ENCODE data around the gene SMYD3. TPM values are rescaled to one million over a fixed set of nuclear protein-coding genes. Genes with fewer than 3 reads are reported as not detected.

Gene SMYD3
- total RNA-seq, 3 donors from 2014 or later (not counting 1 experiment from before 2014, with no cell fraction given) = 43.6 to 48.0 (median 46.1) TPM

GRCh38 chr1:246169486-246169885 is 337.6 kb downstream of the SMYD3 start:
- ATAC-seq (no peak), DNase-seq (no peak)
- Histone ChIP-seq H3K27me3 (ENCODE audit: control insufficient read depth, insufficient read depth, low read length) (no peaks in the 10 kb centered on the region), H3K4me3 (ENCODE audit: low read length) (no peak overlapping the region), H3K9me3 (ENCODE audit: control insufficient read depth, insufficient read depth, low read length) (no peaks in the 10 kb centered on the region), H3K4me1 (ENCODE audit: control insufficient read depth, insufficient read depth, low read length) (no peaks in the 10 kb centered on the region), H3K36me3 (ENCODE audit: control insufficient read depth, insufficient read depth, low read length) (no peaks in the 10 kb centered on the region), H3K27ac (ENCODE audit: low read length) (no peak overlapping the region)
- WGBS (ENCODE audit: insufficient coverage) = 94% methylated on average over 8 of the region's 8 CpGs
- H3K4me3 Mint-ChIP-seq = no peak overlapping the region
- no peaks in the 10 kb centered on the region for H3K36me3 Mint-ChIP-seq
- H3K27me3 Mint-ChIP-seq (ENCODE audit: low read depth in 2 of 2) = no peaks in the 10 kb centered on the region
- TF ChIP-seq CTCF (IDR thresholded peaks at IDR 0.05) = no peak
- no peaks in the 10 kb centered on the region for H3K4me1 Mint-ChIP-seq
- no peaks in the 10 kb centered on the region for H3K9me3 Mint-ChIP-seq
- no peak overlapping the region for H3K27ac Mint-ChIP-seq
- intact Hi-C loops (cut with micrococcal nuclease) = no loop called here

- no peaks in the 10 kb centered on the region for H3K36me3 ChIP-seq (ENCODE audit: control insufficient read depth, insufficient read depth, low read length)
- Mint-ChIP-seq H3K4me1 (no peaks in the 10 kb centered on the region), H3K4me3 (no peak overlapping the region), H3K9me3 (no peaks in the 10 kb centered on the region), H3K27ac (no peak overlapping the region), H3K36me3 (no peaks in the 10 kb centered on the region), H3K27me3 (ENCODE audit: low read depth in 2 of 2) (no peaks in the 10 kb centered on the region)
- H3K27ac ChIP-seq (ENCODE audit: low read length) = no peak overlapping the region
- no peaks in the 10 kb centered on the region for H3K4me1 ChIP-seq (ENCODE audit: control insufficient read depth, insufficient read depth, low read length)
- ATAC-seq = no peak
- H3K9me3 ChIP-seq (ENCODE audit: control insufficient read depth, insufficient read depth, low read length) = no peaks in the 10 kb centered on the region
- 71% methylated on average over 4 of the region's 5 CpGs for WGBS (ENCODE audit: insufficient coverage)
- intact Hi-C loops (cut with micrococcal nuclease) = no loop called here
- H3K27me3 ChIP-seq (ENCODE audit: control insufficient read depth, insufficient read depth, low read length) = no peaks in the 10 kb centered on the region
- DNase-seq = no peak
- TF ChIP-seq CTCF (IDR thresholded peaks at IDR 0.05) = no peak
- H3K4me3 ChIP-seq (ENCODE audit: low read length) = no peak overlapping the region
Measured at GRCh38 chr1:246169019-246169418, 338.1 kb downstream of the SMYD3 start.

GRCh38 chr1:246166841-246167240 is 340.2 kb downstream of the SMYD3 start:
- no peaks in the 10 kb centered on the region for H3K36me3 ChIP-seq (ENCODE audit: control insufficient read depth, insufficient read depth, low read length)
- ATAC-seq = no peak
- no peak overlapping the region for H3K4me3 Mint-ChIP-seq
- H3K4me1 ChIP-seq (ENCODE audit: control insufficient read depth, insufficient read depth, low read length) = no peaks in the 10 kb centered on the region
- no peaks in the 10 kb centered on the region for H3K4me1 Mint-ChIP-seq
- no peaks in the 10 kb centered on the region for H3K27me3 ChIP-seq (ENCODE audit: control insufficient read depth, insufficient read depth, low read length)
- H3K27ac Mint-ChIP-seq = no peak overlapping the region
- H3K27ac ChIP-seq (ENCODE audit: low read length) = no peak overlapping the region
- no peaks in the 10 kb centered on the region for H3K27me3 Mint-ChIP-seq (ENCODE audit: low read depth in 2 of 2)
- no peaks in the 10 kb centered on the region for H3K9me3 Mint-ChIP-seq
- 93% methylated on average over 9 of the region's 11 CpGs for WGBS (ENCODE audit: insufficient coverage)
- intact Hi-C loops (cut with micrococcal nuclease) = no loop called here
- TF ChIP-seq CTCF (IDR thresholded peaks at IDR 0.05) = no peak
- DNase-seq = no peak
- no peaks in the 10 kb centered on the region for H3K36me3 Mint-ChIP-seq
- H3K4me3 ChIP-seq (ENCODE audit: low read length) = no peak overlapping the region
- no peaks in the 10 kb centered on the region for H3K9me3 ChIP-seq (ENCODE audit: control insufficient read depth, insufficient read depth, low read length)

Data from natural killer cell (primary cell).